Transverse colon (tissue), 4 donors: ENCODE measurements around the gene NSD1. TPM values are rescaled to one million over a fixed set of nuclear protein-coding genes. Genes with fewer than 3 reads are reported as not detected.

Experiments
- DNase-seq: peaks from one replicate; pipeline ENCODE4 v3.0.0-alpha.2; 2019
- H3K27ac ChIP-seq, 4 donors: fragments of 200-600 bp; sonication (generic); 2 replicates each; pipeline ENCODE4 v1.5.1; 2016 to 2018; ENCODE audit warnings: inconsistent platforms in 4 of 4
- H3K27me3 ChIP-seq: fragments of 200-600 bp; sonication (generic); 2 replicates; pipeline ENCODE4 v1.5.1; 2017; ENCODE audit warnings: inconsistent platforms
- H3K36me3 ChIP-seq, 4 donors: fragments of 200-600 bp; sonication (generic); 2 replicates each; pipeline ENCODE4 v1.5.1; 2017 to 2019; ENCODE audit warnings: inconsistent platforms in 4 of 4
- H3K4me1 ChIP-seq, 4 donors: fragments of 200-600 bp; sonication (generic); 2 replicates each; pipeline ENCODE4 v1.5.1; 2017 to 2020; ENCODE audit warnings: inconsistent platforms in 4 of 4
- H3K4me3 ChIP-seq, 4 donors: fragments of 200-600 bp; sonication (generic); 1 replicate in 1 of 4; 2 replicates in 3 of 4; pipeline versions ENCODE4 v1.5.1 to v1.6.1; 2017 to 2019; ENCODE audit warnings: inconsistent platforms in 4 of 4
- H3K9me3 ChIP-seq, 2 donors: fragments of 200-600 bp; sonication (generic); 2 replicates each; pipeline ENCODE4 v1.5.1; 2017 to 2019; ENCODE audit warnings: inconsistent platforms in 2 of 2
- CTCF ChIP-seq, 5 experiments: fragments of 200-600 bp in 3 of 5; fragments of 450-650 bp in 2 of 5; sonication (generic) in 3 of 5; IDR thresholded peaks; 1 replicate in 2 of 5; 2 replicates in 3 of 5; pipeline ENCODE4 v1.5.1; 2016 to 2017; ENCODE audit warnings: antibody characterized with exemption in 5 of 5, inconsistent platforms in 3 of 5, mild to moderate bottlenecking in 2 of 5, moderate library complexity in 1 of 5
- EP300 ChIP-seq: sonication (generic); formaldehyde crosslinking; IDR thresholded peaks from one replicate; pipeline ENCODE4 v1.6.1; 2017; ENCODE audit warnings: antibody characterized with exemption, low read depth
- POLR2A ChIP-seq: fragments of 450-650 bp; IDR thresholded peaks from one replicate; pipeline ENCODE4 v1.6.1; 2016; ENCODE audit warnings: antibody characterized with exemption, mild to moderate bottlenecking, moderate library complexity
- POLR2AphosphoS5 ChIP-seq, 3 donors: sonication (generic); formaldehyde crosslinking; IDR thresholded peaks; one replicate each; pipeline ENCODE4 v1.6.1; 2016; ENCODE audit warnings: antibody characterized with exemption in 3 of 3
- WGBS, 2 donors: methylation state at CpG; one replicate each; pipeline ENCODE4 v1.1.5; 2018; ENCODE audit warnings: low coverage in 1 of 2; 5-methylcytosine and 5-hydroxymethylcytosine counted together
- in situ Hi-C, 4 donors: fragments of 200-750 bp; cut with MboI; loops; one replicate each; pipeline versions ENCODE4 v1.15.0 to v1.15.1; 2017; ENCODE audit warnings: low sequenced_read_pairs in 3 of 4, low pct_ligation_motif_present in 1 of 4, low pct_unique_long_range_greater_than_20kb in 1 of 4
- intact Hi-C: fragments of 100-400 bp; cut with DNase I; formaldehyde crosslinking; loops from one replicate; pipeline ENCODE4 v1.15.1; 2023; ENCODE audit warnings: low total_unique reads
- total RNA-seq, 4 donors: library from RNA; depleted of rRNA; stranded (reverse); fragments of >200 nt; gene quantifications; one replicate each; pipeline ENCODE4 v1.1.0, GENCODE V29; 2016

Gene NSD1
- total RNA-seq, 4 donors from 2014 or later = 32.6 to 84.9 (median 60.7) TPM

DNA sequence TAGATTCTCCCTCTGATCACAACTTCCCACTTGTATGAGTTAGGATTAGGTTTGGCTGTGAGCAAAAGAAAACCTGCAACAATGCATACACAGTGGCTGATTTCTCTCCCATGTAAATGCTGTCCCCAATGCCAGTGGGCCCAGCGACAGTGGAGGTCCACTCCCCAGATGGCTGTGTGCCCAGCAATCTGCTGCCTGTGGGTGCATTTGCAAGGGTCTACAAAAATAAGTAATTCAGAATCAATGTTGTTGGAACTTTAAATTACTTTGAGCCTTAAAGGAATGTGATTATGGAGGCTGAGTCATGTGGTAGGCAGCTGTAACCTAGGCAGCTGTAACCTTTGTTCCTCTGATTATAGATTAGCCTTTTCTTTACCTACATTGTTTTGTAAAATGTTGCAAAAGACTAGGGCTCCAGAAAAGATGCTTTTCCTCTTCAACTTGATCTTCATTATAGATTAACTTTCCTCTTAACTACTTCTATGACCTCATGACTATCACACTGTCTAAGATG lies 192.4 kb downstream of the NSD1 start:
- Histone ChIP-seq H3K9me3 (no peaks in the 10 kb centered on the region), H3K36me3 (no peaks in the 10 kb centered on the region), H3K4me3 (no peak overlapping the region), H3K27ac (peak overlapping the region in 3 of 4 donors; percentile 5 to 42 (median 28)), H3K27me3 (no peaks in the 10 kb centered on the region), H3K4me1 (peaks cover 0 to 13% (median 5%) of the 10 kb centered on the region in 4 donors)
- intact Hi-C loops = no loop called here
- in situ Hi-C loops = no loop called here
- WGBS, 2 donors = 50% methylated on average over 1 of the region's 1 CpG; no CpG with 5 or more reads in 1 of the 2 donors
- DNase-seq = no peak
- TF ChIP-seq POLR2A (no peak), POLR2AphosphoS5 (IDR thresholded peaks at IDR 0.05) (no peak)

DNA sequence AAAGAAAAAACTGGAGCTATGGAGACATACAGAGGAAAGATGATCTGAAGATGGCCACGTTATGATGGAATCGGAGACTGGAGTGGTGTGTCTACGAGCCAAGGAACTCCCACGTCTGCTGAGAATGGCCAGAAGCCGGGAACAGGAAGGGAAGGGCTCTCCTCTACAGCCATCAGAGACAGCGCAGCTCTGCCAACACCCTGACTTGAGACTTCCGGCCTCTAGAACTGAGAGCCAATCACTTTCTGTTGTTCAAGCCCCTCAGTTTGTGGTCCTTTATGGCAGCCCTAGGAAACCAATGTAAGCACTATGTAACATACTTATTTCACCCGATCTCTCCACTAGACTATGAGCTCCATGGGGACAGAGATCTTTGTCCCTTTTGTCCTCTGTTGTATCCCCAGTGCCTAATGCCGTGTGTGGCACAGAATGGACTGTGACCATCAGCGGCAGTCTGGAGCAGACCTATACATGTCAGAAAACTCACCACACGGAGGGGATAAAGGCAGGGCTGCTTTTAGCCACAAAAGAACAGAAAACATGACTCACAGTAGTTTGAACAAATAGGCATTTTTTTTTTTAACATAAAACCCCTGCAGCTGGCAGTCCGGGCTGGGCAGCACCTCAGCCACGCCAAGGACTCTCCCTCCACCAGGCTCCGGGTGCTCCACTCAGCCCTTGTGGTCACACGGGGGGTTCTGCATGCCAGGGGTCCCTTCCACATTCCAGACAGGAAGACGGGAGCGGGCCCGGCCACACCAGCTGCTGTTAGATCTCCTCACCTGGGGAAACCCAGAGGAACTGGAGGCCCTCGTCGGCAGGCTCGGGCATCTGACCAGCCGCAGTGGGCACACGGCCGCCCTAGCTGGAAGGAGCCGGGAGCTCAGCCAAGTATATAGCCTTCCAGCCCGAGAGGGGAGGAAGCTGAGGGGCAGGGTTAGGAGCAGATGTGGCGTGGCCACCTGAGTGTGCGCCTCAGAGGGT lies 194.3 kb downstream of the NSD1 start:
- H3K36me3 ChIP-seq = peaks cover 0 to 2% (median 0%) of the 10 kb centered on the region in 4 donors
- no peak for DNase-seq
- H3K4me3 ChIP-seq = no peak overlapping the region
- peak overlapping the region in 1 of 4 donors; percentile 37 for H3K27ac ChIP-seq
- no peaks in the 10 kb centered on the region for H3K27me3 ChIP-seq
- in situ Hi-C loops (no loop called here), intact Hi-C loops (no loop called here)
- no peaks in the 10 kb centered on the region for H3K9me3 ChIP-seq
- H3K4me1 ChIP-seq = peaks cover 0 to 13% (median 5%) of the 10 kb centered on the region in 4 donors
- 84 to 87% methylated on average over 9 to 28 of the region's 28 CpGs for WGBS, 2 donors
- no peak for TF ChIP-seq POLR2AphosphoS5 (IDR thresholded peaks at IDR 0.05)
- TF ChIP-seq POLR2A = no peak
- TF ChIP-seq EP300 = no peak
- TF ChIP-seq CTCF (IDR thresholded peaks at IDR 0.05) = no peak

DNA sequence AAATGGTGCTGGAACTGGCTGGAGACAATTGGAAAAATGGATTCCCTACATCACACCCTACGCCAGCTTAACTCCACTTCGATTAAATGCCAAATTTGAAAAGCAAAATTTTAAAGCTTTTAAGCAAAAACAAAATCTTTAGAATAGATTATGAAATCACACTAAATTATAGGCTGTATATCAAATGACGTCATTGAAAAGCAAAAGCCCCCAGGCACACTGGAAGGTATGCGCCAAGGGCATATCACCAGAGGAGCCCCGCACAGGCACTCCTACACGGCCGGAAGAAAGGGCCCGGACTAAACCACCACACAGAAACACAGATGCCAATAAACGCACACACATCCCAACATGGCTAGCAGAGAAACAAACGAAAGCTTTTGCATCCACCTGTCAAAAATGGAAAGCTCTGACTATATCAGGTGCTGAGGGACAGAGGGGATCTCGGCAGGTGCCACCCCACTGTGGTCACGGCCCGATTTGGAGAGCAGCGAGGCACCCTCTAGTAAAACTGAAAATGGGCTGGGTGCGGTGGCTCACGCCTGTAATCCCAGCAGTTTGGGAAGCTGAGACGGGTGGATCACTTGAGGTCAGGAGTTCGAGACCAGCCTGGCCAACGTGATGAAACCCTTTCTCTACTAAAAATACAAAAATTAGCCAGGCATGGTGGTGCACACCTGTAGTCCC lies 195.1 kb downstream of the NSD1 start:
- in situ Hi-C loops = no loop called here
- peaks cover 0 to 10% (median 2%) of the 10 kb centered on the region in 4 donors for H3K36me3 ChIP-seq

GRCh38 chr5:177329883-177330282 lies 196.3 kb downstream of the NSD1 start:
- peaks cover 0 to 21% (median 7%) of the 10 kb centered on the region in 4 donors for H3K36me3 ChIP-seq
- DNase-seq = no peak
- no peaks in the 10 kb centered on the region for H3K9me3 ChIP-seq
- H3K27ac ChIP-seq = no peak overlapping the region
- H3K4me1 ChIP-seq = peaks cover 0 to 13% (median 5%) of the 10 kb centered on the region in 4 donors
- intact Hi-C loops = no loop called here
- 93% methylated on average over 6 of the region's 6 CpGs; no CpG with 5 or more reads in 1 of the 2 donors for WGBS, 2 donors
- no peak for TF ChIP-seq EP300
- no peak for TF ChIP-seq POLR2A
- TF ChIP-seq POLR2AphosphoS5 (IDR thresholded peaks at IDR 0.05) = no peak
- TF ChIP-seq CTCF (IDR thresholded peaks at IDR 0.05) = no peak
- H3K4me3 ChIP-seq = no peak overlapping the region
- no peaks in the 10 kb centered on the region for H3K27me3 ChIP-seq
- in situ Hi-C loops = no loop called here

More for the DNA sequence above, 195.1 kb downstream of the NSD1 start:
- TF ChIP-seq EP300 (no peak), POLR2A (no peak), CTCF (IDR thresholded peaks at IDR 0.05) (no peak), POLR2AphosphoS5 (IDR thresholded peaks at IDR 0.05) (no peak)
- WGBS, 2 donors = 89 to 94% methylated on average over 8 to 19 of the region's 19 CpGs
- Histone ChIP-seq H3K27me3 (no peaks in the 10 kb centered on the region), H3K4me1 (peaks cover 0 to 13% (median 5%) of the 10 kb centered on the region in 4 donors), H3K9me3 (no peaks in the 10 kb centered on the region), H3K27ac (no peak overlapping the region), H3K4me3 (no peak overlapping the region)
- intact Hi-C loops = no loop called here
- DNase-seq = no peak
